ENCODE data around the gene HIVEP3. TPM values are rescaled to one million over a fixed set of nuclear protein-coding genes. Genes with fewer than 3 reads are reported as not detected.

Gene HIVEP3
- total and polyA plus RNA-seq, 2 experiments from 2014 or later, result 0.57 to 5.9 TPM

DNA sequence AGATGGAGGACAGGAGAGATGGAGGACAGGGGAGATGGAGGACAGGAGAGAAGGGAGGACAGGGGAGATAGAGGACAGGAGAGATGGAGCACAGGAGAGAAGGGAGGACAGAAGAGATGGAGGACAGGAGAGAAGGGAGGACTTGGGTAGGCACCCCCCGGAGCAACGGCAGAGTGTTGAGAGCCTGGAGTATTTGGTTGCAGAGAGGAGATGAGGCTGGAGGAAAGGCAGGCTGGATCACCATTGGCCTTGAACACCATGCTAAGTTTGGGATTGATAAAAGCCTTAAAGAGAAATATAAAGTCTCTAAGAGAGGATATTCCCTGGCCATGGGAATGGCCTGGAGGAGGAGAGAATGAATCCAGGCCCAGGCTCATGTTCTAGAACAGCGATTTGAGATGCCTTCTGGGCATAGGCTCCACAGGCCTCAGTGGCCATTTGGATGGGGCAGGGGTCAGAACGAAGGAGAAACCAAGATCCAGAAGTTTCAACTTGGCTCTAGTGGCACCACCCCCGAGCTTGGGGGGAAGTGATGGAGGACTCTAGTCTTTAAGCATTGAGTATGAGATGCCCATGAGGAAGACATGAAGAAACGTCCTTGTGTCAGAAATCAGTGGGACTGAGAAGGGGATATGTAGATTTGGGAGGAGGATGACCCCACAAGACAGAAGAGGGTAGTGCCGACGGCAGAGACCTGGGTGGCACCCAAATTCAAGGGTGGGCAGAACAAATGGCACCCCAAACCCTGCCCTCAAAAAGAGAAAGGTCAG is 386.3 kb downstream of the HIVEP3 start:
- H3K27me3 ChIP-seq, result peaks cover 4% of the 10 kb centered on the region
- H3K4me2 ChIP-seq, result no peak overlapping the region
- no peak overlapping the region for H3K27ac ChIP-seq
- H4K20me1 ChIP-seq (ENCODE audit: insufficient read depth, poor library complexity, severe bottlenecking), result no peaks in the 10 kb centered on the region
- H3K4me1 ChIP-seq (ENCODE audit: insufficient read depth), result peaks cover 3% of the 10 kb centered on the region
- no peak for DNase-seq (ENCODE audit: low spot score)
- no peaks in the 10 kb centered on the region for H3K79me2 ChIP-seq
- no peaks in the 10 kb centered on the region for H3K36me3 ChIP-seq (replicated peaks; ENCODE audit: insufficient read depth, low read depth)
- TF ChIP-seq EZH2 (IDR thresholded peaks at IDR 0.05; ENCODE audit: borderline replicate concordance), result no peak
- TF ChIP-seq EZH2phosphoT487 (IDR thresholded peaks at IDR 0.05; ENCODE audit: low read depth, severe bottlenecking, unreplicated experiment), result no peak
- TF ChIP-seq, protein P1, sequence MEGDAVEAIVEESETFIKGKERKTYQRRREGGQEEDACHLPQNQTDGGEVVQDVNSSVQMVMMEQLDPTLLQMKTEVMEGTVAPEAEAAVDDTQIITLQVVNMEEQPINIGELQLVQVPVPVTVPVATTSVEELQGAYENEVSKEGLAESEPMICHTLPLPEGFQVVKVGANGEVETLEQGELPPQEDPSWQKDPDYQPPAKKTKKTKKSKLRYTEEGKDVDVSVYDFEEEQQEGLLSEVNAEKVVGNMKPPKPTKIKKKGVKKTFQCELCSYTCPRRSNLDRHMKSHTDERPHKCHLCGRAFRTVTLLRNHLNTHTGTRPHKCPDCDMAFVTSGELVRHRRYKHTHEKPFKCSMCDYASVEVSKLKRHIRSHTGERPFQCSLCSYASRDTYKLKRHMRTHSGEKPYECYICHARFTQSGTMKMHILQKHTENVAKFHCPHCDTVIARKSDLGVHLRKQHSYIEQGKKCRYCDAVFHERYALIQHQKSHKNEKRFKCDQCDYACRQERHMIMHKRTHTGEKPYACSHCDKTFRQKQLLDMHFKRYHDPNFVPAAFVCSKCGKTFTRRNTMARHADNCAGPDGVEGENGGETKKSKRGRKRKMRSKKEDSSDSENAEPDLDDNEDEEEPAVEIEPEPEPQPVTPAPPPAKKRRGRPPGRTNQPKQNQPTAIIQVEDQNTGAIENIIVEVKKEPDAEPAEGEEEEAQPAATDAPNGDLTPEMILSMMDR (IDR thresholded peaks at IDR 0.05; ENCODE audit: poor library complexity), result no peak
- H3K4me3 ChIP-seq, result no peak overlapping the region
- WGBS (ENCODE audit: low lambda C conversion rate, missing lambda C conversion rate), result 86% methylated on average over 8 of the region's 8 CpGs
- no peak overlapping the region for H2AFZ ChIP-seq
- H3K9me3 ChIP-seq (ENCODE audit: low read depth), result no peaks in the 10 kb centered on the region
- H3K9me2 ChIP-seq (replicated peaks; ENCODE audit: insufficient read depth), result no peaks in the 10 kb centered on the region

DNA sequence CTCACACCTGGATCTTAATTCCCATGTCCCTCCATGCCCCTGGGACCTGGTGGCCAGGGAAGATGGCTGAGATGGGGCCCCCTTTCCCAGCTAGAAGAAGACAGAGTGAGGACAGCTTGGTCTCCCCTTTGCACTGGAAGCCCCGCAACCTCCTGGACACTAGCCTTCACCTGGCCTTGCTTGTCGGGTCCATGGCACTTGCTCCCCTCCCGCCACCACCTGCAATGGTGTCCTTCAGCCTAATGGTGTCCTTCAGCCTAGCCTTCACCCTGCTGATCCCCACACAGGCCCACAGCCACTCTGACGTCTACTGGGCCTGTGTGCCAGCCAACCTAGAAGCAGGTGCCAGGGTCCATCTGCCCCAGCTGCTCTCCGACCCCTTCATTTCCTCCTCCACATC is 388.3 kb downstream of the HIVEP3 start:
- TF ChIP-seq, protein P1 (IDR thresholded peaks at IDR 0.05; ENCODE audit: poor library complexity), result no peak
- no peak for TF ChIP-seq EZH2 (IDR thresholded peaks at IDR 0.05; ENCODE audit: borderline replicate concordance)
- TF ChIP-seq EZH2phosphoT487 (IDR thresholded peaks at IDR 0.05; ENCODE audit: low read depth, severe bottlenecking, unreplicated experiment), result no peak
- H3K4me3 ChIP-seq, result no peak overlapping the region
- no peaks in the 10 kb centered on the region for H4K20me1 ChIP-seq (ENCODE audit: insufficient read depth, poor library complexity, severe bottlenecking)
- no peaks in the 10 kb centered on the region for H3K4me1 ChIP-seq (ENCODE audit: insufficient read depth)
- H3K4me2 ChIP-seq, result no peak overlapping the region
- H3K79me2 ChIP-seq, result no peaks in the 10 kb centered on the region
- no peaks in the 10 kb centered on the region for H3K9me3 ChIP-seq (ENCODE audit: low read depth)
- no peak overlapping the region for H2AFZ ChIP-seq
- no peaks in the 10 kb centered on the region for H3K9me2 ChIP-seq (replicated peaks; ENCODE audit: insufficient read depth)
- no peaks in the 10 kb centered on the region for H3K36me3 ChIP-seq (replicated peaks; ENCODE audit: insufficient read depth, low read depth)
- H3K27me3 ChIP-seq, result no peaks in the 10 kb centered on the region
- 92% methylated on average over 5 of the region's 5 CpGs for WGBS (ENCODE audit: low lambda C conversion rate, missing lambda C conversion rate)
- DNase-seq (ENCODE audit: low spot score), result no peak
- H3K27ac ChIP-seq, result no peak overlapping the region

DNA sequence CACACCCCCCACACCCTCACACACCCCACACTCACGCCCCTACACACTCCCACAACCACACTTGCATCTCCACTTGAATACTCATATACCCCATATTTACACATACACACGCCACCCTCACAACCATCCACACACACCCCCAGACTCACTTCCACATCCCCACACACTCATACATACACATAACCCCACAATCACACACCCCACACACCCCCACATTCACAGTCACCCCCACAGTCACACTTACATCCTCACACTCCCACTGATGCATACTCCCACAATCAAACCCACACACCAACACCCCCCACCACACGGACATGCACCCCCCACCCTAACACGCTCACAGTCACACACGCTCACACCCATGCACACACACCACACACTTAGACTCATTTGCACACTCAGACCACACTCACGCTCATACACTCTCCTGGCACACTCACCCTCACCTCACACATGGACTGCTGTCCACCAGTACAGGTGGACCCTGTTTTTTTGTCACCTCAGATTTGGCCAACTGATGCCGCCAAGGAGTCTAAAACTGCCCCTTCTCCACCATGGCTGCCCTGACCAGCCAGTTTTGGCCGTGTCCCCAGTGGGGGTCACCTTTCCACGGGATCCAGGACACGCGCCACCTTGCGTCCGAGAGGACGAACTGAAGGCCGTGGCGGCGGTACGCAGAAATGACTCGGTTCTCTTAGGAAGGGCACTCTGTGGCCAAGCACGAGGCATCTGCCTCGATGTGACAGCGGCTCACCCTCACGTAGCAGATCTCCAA is 388.9 kb downstream of the HIVEP3 start:
- Histone ChIP-seq H2AFZ (no peak overlapping the region), H3K4me1 (ENCODE audit: insufficient read depth) (no peaks in the 10 kb centered on the region)
- WGBS (ENCODE audit: low lambda C conversion rate, missing lambda C conversion rate), result 95% methylated on average over 22 of the region's 23 CpGs

More for the DNA sequence above, 388.9 kb downstream of the HIVEP3 start:
- no peak overlapping the region for H3K27ac ChIP-seq
- H4K20me1 ChIP-seq (ENCODE audit: insufficient read depth, poor library complexity, severe bottlenecking), result no peaks in the 10 kb centered on the region
- no peaks in the 10 kb centered on the region for H3K36me3 ChIP-seq (replicated peaks; ENCODE audit: insufficient read depth, low read depth)
- H3K9me3 ChIP-seq (ENCODE audit: low read depth), result no peaks in the 10 kb centered on the region
- H3K79me2 ChIP-seq, result no peaks in the 10 kb centered on the region
- DNase-seq (ENCODE audit: low spot score), result no peak
- no peak overlapping the region for H3K4me3 ChIP-seq
- no peak overlapping the region for H3K4me2 ChIP-seq
- TF ChIP-seq, protein P1 (IDR thresholded peaks at IDR 0.05; ENCODE audit: poor library complexity), result no peak
- TF ChIP-seq EZH2 (IDR thresholded peaks at IDR 0.05; ENCODE audit: borderline replicate concordance) (no peak), EZH2phosphoT487 (IDR thresholded peaks at IDR 0.05; ENCODE audit: low read depth, severe bottlenecking, unreplicated experiment) (no peak)
- no peaks in the 10 kb centered on the region for H3K27me3 ChIP-seq
- H3K9me2 ChIP-seq (replicated peaks; ENCODE audit: insufficient read depth), result no peaks in the 10 kb centered on the region
